ENCODE results near the gene PROSER2.

GRCh38 chr10:11830836-11831519 lies 7.8 kb downstream of the PROSER2 start:
- TF ChIP-seq POLR2A (IDR thresholded peaks at IDR 0.05): no peak
- TF ChIP-seq, protein P1, sequence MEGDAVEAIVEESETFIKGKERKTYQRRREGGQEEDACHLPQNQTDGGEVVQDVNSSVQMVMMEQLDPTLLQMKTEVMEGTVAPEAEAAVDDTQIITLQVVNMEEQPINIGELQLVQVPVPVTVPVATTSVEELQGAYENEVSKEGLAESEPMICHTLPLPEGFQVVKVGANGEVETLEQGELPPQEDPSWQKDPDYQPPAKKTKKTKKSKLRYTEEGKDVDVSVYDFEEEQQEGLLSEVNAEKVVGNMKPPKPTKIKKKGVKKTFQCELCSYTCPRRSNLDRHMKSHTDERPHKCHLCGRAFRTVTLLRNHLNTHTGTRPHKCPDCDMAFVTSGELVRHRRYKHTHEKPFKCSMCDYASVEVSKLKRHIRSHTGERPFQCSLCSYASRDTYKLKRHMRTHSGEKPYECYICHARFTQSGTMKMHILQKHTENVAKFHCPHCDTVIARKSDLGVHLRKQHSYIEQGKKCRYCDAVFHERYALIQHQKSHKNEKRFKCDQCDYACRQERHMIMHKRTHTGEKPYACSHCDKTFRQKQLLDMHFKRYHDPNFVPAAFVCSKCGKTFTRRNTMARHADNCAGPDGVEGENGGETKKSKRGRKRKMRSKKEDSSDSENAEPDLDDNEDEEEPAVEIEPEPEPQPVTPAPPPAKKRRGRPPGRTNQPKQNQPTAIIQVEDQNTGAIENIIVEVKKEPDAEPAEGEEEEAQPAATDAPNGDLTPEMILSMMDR (IDR thresholded peaks at IDR 0.05): no peak
